NOMO-1 (cell line): ENCODE results near the gene WDR82.
A peak's percentile ranks its signal among the peaks of the same experiment; 100 is the strongest.

ENCODE experiments used
- DNase-seq, 2 experiments: peaks; one replicate each; lab custom pipeline; 2025; ENCODE audit not compliant: unreplicated experiment in 2 of 2; lab: John Stamatoyannopoulos, UW

Gene WDR82

GRCh38 chr3:52240059-52240885 is 38.2 kb downstream of the WDR82 start:
- peak in 1 of 2 experiments; percentile 16 for DNase-seq

- DNase-seq: peak; percentile 59 to 72
These were observed 39.4 kb downstream of the WDR82 start, which contains the start of gene TWF2 for GRCh38 chr3:52238761-52239701. Gene TWF2, minus strand, starts transcription at chr3:52239158. Its CDS starts 142 bp downstream, at chr3:52239016.

- no peak for DNase-seq
These were observed 40.2 kb downstream of the WDR82 start for GRCh38 chr3:52238193-52238760.

- DNase-seq: peak in 1 of 2 experiments; percentile 42
These were observed 40.7 kb downstream of the WDR82 start for GRCh38 chr3:52237657-52238172.

- DNase-seq: no peak
These were observed 41.3 kb downstream of the WDR82 start for GRCh38 chr3:52237006-52237656.

DNA sequence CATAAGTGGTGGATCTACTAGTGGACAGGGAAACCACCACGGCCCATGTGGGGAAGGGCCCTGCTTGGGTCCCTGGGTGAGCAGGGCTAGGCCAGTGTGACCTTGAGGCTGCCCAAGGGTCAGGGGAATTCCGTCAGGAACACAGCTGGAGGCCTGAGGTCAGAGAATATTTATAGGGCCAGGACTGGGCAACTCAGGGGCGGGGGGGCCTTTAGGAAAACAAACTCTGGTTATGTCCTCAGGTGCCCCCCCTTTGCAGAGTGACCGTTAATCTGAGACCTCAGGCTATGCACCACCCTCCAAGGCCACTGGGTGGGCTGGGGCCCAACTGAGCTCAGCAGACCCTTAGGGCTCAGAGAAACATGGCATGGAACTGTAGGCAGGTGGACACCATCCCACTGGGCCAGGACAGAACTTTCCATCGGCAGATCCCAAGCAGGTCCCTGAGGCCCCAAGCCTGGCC is 42.0 kb downstream of the WDR82 start:
- DNase-seq: no peak

- no peak for DNase-seq
These were observed 43.7 kb downstream of the WDR82 start for GRCh38 chr3:52234516-52235447.

- DNase-seq: no peak
These were observed 44.5 kb downstream of the WDR82 start for GRCh38 chr3:52233968-52234367.

DNA sequence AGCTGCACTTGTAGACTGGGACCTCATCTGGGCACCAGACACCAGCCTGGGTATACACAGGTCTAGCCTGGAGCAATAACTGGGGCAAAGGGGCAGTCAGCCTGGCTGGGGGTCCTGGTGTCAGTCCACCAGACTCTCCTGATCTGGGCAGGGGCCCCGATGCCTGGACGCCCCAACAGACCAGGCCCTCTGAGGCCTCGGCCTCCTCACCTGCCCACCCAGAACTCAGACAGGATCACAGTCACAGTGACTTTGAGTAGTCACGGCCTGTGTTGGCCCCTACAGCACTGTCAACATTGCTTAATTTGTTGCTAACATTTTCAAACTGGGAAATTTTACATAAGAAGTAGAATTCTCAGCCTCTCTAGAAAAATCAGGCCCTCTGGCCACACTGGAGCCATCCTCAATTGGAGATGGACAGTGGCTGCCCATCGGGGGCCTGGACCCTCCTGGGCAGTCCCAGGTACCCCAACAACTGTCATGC is 45.3 kb downstream of the WDR82 start:
- DNase-seq: no peak

- no peak for DNase-seq
These were observed 46.0 kb downstream of the WDR82 start for GRCh38 chr3:52232279-52233107.

- peak; percentile 35 to 49 for DNase-seq
These were observed 46.8 kb downstream of the WDR82 start for GRCh38 chr3:52231502-52232278.

DNA sequence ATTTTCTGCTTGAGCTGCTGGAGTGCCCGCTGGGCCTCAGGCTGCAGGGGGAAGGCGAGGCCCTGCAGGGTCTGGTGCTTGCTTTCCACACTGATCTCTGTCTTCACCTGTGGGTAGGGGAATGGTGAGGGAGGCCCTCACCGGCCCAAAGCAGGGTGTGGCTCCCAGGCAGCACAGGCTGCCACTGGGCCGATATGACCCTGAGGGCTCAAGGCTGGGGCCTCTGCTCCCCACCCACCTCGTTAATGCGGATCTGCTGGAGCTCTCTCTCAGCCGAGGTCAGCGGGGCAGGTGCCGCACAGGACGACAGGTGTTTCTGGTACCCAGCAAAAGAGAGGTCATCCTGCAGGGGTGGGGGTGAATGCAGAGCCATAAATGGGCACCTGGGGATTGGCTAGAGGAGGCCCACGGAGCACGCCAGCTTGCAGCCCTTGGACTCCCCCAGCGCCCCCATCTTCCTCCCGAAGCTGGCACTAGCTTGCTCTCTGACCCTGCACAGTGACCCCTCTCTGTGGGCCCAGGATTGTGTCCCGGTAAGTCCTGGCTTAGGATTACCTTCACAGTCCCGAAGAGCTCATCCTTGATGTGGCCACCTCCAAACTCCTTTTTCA is 47.5 kb downstream of the WDR82 start:
- no peak for DNase-seq

DNA sequence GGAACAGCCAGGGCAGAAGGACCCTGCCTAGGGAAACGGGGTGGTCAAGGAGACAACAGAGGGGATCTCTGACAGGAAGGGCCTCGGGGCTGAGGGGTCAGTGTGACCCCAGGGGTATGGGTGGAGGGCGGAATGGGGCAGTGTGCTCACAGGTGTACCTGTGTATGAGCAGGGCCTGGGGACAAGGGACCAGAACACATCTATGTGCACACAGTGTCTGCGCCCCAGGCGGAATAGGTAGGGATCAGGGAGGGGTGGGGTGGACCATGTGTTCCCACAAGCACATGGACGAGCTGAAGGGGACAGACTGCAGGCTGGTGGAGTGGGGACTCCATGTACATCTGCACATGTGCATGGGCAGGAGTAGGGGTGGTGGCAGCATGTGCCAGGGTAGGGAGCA is 48.0 kb downstream of the WDR82 start:
- no peak for DNase-seq

DNA sequence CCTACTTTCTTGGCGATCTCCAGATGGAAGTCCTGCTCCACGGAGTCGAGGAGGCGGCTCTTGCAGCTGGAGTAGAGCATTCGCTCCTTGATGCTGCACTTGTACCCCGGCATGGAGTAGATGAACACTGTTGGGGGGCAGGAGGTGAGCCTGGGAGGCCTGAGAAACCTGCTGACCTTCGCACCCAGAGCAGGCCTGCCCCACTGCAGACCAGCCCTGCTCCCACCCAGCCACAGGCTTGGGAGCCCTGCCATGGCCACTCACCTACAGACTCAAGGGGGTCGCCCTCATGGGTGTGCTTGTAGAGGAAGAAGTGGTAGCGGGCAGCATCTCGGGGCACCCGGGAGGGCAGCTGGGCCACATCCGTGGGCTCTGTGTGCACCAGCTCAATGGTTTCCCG is 48.8 kb downstream of the WDR82 start:
- DNase-seq: no peak

DNA sequence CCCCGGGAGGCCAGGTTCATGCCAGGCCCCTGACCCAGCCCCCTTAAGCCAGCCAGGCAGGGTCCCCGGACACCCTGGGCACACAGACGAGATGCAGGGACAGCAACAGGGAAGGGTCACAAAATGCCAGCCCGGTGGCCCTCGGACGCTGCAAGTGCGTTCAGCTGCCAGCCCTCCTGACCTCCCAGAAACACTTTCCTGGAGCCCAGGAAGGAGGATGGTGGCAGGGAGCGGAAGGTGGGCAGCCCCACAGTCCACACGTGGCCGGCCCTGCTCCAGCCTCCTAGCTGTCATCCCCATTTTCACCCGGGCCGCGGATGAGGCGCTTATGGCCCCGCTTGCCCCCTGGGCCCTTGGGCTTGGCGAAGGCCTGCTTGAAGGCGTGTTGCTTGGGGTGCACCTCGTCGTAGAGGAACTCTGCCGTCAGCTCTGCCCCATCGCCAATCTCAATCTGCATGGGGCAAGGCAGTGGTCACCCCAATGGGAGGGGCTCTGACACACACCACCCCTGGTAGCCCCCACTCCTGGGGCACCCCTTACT is 49.6 kb downstream of the WDR82 start:
- no peak for DNase-seq

DNA sequence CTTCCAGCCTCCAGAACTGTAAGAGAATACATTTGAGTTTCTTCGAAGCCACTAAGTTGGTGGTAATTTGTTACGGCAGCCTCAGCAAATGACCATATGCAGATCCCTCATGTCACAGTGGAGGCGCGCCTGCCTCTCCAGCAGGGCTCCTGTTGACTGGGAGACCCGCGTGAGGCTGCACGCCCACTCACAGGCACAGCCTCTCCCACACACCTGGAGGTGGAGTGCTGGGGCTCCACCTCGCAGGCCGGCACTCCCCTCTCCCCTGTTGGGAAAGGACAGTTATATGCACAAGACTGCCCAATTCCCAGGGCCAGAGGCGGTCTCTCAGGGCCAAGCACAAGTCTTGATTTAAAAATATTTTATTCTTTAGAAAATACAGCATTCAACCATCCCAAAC is 50.2 kb downstream of the WDR82 start:
- no peak for DNase-seq

DNA sequence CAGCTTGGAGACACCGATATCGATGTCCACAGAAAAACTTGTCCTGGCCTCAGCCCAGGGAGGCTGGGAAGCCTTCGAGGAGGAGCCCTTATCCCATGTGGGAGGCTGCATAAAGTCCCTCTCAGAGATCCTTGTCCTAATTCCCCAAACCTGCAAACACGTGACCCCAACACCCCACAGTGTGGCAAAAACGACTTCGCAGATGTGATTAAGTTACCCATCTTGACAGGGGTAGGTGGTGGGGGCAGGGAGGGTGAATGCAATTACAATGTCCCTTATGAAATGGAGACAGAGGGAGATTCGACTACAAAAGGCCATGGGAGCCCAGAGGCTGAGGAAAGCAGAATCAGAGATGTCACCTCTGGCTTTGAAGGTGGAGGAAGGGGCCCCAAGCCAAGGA is 50.7 kb downstream of the WDR82 start:
- no peak for DNase-seq
